HG02623 (cell line): ENCODE results near the gene FARP1.

Experiments used
- ATAC-seq: cut with Tn5 transposase; IDR thresholded peaks from one replicate; pipeline ENCODE4 v1.9.1; 2021; ENCODE audit warnings: moderate library complexity; ENCODE audit not compliant: unreplicated experiment

FARP1 gene

DNA sequence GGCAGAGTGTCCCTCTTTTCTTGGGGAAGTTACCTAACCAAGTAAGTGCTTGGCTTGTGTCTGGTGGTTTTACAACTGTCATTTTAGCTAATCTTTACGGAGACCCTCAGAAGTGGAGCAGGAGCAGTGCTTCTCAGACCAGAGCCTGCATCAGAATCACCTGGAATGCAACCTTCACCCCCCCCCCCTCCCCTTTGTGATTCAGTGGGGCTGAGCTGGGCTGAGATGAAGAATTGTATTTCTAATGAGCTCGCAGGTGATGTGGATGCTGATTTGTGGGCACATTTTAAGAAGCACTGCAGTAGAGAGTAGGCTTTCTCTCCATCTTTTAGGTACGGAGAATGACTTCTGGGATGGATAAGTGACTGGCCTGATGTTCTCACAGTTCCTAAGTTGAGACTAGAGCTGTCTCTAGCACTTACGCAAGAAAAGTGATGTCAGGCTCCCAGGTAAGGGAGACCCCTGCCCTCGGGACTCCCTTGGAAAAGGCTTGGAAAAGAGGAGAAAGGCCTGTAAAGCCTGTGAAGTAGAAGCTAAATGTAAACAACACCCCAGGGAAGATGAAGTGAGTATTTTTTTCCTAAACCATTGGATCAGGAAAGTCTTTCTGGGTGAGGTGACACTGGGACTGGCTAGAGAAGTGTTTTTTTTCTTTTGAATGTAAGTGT is 57.5 kb downstream of the FARP1 start:
- ATAC-seq, result no peak

DNA sequence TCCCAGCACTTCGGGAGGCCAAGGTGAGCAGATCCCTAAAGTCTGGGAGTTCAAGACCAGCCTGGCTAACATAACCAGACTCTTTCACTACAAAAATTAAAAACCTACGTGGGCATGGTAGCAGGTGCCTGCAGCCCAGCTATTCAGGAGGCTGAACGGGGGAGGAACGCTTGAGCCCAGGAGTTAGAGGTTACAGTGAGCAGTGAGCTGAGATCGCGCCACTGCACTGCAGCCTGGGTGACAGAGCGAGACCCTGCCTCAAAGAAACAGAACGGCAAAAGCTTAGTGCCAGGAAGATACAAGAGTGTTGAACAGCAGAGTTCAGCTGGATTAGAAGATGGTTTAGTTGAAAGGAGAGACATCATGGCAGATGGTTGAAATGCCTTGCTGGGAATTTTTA is 58.3 kb downstream of the FARP1 start:
- ATAC-seq, result no peak

GRCh38 chr13:98201984-98202383 is 59.1 kb downstream of the FARP1 start:
- no peak for ATAC-seq

DNA sequence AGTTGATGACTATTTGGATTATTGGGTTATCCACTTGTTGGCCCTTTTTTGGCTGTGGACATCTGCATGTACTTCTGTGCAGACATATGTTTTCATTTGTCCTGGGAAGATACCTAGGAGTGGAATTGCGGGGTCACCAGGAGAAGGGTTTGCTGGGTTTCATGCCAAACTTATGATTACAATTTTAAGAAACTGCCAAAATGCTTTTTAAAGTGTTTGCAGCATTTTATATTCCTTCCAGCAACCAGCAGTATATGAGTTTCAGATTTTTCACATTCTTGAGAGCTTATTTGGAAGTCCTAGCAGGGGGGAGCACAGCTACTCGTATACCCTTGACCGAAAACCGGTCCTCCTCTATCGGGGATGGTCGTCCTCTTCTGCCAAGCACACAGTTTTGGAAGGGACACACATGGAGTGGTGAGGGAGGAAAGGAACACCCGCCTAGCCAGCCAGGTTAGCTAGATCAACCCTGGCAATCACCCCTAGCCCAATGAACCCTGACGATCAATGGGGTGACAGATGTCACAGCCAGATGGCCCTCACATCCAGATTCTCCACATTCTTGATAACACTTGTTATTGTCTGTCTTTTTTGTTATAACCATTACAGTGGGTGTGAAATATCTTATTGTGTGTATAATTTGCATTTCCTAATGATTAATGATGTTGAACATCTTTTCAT is 60.9 kb downstream of the FARP1 start:
- ATAC-seq, result no peak

DNA sequence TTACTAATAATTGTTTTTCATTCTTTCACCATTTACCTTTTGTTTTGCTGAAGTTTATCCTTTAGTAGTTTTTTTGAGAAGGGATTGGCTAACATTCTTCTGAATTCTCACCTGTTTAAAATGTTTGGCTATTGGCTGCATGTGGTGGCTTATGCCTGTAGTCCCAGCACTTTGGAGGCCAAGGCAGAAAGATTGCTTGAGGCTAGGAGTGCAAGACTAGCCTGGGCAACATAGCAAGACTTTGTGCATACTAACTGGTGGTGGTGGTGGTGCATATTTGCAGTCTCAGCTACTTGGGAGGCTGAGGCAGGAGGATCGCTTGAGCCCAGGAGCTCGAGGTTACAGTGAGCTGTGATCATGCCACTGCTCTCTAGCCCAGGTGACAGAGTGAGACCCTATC is 61.7 kb downstream of the FARP1 start:
- ATAC-seq, result no peak

GRCh38 chr13:98206946-98207345 is 64.1 kb downstream of the FARP1 start:
- ATAC-seq, result no peak

- ATAC-seq, result no peak
Observed at GRCh38 chr13:98207416-98207815, 64.5 kb downstream of the FARP1 start.

DNA sequence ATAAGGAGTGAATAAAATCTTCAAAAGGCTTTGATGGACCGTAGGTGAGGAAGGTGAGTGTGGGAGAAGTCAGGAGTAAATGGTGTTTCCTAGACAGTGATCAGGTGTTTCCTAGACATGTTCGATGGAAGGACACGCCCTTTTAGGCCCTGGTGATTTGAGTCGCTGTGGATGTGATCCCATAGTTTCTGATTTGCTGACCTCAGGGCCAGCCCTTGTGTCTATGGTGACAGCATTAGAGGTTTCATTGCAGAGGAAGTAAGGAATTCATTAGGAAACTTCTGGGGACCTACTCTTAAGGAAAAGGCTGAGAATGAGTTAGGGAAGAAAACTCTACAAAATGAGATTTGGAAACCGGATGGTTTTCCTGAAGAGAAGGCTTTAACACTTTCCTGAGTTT is 65.7 kb downstream of the FARP1 start:
- ATAC-seq, result no peak

- no peak for ATAC-seq
Observed at GRCh38 chr13:98212763-98213162, 69.9 kb downstream of the FARP1 start.

DNA sequence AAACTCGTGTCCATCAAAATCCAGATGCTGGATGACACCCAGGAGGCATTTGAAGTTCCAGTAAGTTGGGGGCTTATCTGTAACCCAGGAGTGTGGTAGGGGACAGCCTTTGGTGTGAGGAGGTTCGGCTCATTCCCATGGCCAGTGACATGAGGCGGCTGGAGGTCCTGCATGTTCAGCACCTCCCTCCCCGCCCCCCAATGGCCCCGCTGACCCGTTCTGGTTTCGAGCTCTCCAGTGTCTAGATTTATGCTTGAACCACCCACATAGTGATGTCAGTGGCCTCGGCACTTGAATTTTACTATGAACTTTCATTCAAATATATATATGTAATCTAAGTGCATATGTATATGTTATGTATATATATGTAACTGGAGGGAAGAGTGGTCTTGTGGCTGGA is 70.5 kb downstream of the FARP1 start:
- ATAC-seq, result no peak

GRCh38 chr13:98214008-98214643 is 71.2 kb downstream of the FARP1 start:
- no peak for ATAC-seq

- no peak for ATAC-seq
Observed at GRCh38 chr13:98214707-98215106, 71.8 kb downstream of the FARP1 start.

GRCh38 chr13:98215508-98215907 is 72.6 kb downstream of the FARP1 start:
- no peak for ATAC-seq

DNA sequence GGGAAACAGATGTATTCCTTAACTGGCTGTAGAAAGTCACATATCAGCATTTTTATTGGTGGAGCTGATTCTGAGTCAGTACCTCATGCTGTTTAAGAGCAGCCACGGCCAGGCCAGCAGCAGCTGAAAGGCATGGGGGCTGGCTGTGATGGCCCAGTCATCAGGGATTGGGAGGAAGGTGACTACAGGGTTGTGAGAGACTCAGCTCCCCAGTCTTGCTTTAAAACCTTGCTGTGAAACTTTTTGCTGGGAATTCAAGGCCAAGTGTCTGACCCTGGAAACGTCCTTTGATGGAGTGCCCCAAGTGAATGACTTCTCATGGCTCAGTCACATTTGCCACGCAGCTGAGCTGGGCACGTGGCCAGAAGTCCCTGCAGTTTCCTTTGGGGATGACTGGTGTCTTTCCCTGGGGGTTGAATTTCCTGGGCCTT is 73.3 kb downstream of the FARP1 start:
- ATAC-seq, result no peak

GRCh38 chr13:98216711-98217285 is 73.9 kb downstream of the FARP1 start:
- ATAC-seq, result no peak

DNA sequence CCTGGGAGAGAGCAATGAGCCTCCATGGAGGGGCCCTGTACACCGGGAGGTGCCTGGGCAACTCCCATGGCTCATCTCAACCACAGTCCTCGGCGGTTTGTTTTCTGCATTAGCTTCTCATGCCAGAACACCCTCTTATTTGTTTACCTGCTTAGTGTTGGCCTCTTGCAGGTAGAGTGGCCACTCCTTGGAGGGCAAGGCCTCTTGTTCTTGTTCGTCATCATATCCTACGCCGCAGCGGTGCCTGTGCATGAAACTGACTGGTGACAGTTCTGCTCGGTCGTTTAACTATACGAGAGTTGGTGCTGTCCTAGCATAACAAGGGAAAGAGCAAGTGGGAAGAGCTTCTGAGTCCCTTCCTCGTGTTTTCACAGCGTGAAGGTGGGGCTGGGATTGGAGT is 74.7 kb downstream of the FARP1 start:
- no peak for ATAC-seq

DNA sequence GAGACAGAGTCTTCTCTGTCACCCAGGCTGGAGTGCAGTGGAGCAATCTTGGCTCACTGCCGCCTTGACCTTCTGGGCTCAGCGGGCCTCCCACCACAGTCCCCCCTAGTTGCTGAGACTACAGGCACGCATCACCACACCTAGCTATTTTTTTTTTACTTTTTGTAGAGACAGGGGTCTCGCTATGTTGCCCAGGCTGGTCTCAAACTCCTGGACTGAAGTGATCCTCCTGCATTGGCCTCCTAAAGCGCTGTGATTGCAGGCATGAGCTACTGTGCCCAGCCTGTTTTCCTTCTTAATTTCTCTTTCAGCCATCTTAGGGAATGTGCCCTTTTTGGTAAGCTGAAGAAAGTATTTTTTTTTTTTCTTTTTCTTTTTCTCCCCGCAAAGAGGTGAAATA is 76.8 kb downstream of the FARP1 start:
- no peak for ATAC-seq

DNA sequence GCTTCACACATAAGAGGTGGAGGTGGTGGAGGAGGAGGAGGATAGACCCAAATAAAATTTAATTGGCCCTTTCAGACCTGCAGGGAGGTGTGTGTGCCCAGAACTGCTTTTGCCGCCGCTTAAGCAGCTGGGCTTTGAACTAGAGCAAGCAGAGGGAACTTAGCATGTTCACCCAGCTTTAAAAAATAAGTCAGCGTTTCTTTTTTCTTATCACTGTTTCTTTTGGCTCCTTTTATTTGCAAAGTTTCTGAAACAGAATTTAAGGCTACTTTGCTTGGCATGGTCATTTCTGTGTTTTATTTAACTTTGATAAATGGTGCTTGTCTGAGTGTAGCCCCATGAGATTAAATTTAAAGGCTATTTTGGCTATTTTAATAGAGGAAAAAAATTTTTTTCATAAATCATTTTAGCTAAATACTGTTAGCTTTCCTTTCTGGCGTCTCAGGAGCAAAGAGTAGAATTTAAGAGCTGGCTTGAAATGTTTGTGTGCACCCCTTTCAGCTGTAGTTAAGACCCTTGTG is 77.4 kb downstream of the FARP1 start:
- no peak for ATAC-seq

DNA sequence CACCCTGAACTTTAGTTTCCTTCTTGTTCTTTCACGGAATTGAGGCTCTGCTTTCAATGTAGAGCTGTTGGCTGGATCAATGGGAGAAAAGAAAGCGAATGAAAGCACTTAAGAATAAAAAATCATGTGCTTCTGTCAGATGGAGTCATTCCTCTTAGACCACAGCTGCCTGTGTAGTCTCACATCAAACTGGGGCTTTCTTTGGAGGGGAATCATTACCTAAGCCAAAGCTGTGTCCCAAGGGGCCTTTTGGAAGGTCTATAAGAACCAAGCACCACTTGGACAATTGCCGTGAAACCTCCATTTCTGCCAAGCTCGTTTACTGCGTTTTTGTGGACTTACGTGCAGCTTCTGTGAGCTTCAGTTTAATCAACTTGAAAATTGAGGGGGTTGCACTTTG is 78.3 kb downstream of the FARP1 start:
- ATAC-seq, result no peak

GRCh38 chr13:98222081-98222554 is 79.2 kb downstream of the FARP1 start:
- no peak for ATAC-seq

- no peak for ATAC-seq
Observed at GRCh38 chr13:98222816-98223215, 79.9 kb downstream of the FARP1 start.

DNA sequence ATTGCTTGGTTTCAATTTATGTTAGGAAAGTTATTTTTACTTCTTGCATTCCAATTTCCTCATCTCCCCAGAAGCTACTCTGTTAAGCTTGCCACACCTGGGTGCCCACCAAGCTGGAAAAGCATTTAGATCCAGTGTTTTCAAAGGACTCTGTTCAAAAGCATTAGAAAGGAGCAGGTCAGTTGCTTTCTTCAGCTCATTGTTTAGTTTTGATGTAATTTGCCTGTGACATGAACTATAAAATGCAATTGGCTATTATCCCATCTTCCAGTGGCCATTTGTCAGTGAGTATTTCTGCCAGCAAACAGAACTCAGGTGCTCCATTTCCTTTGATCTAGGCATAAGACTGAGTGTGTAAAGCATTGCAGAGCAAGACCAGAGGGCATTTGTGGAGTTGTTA is 80.8 kb downstream of the FARP1 start:
- ATAC-seq, result no peak
